HG02970 (cell line): ENCODE data around the gene CDCP2.

Experiments used
- ATAC-seq: cut with Tn5 transposase; IDR thresholded peaks from one replicate; pipeline ENCODE4 v1.9.1; 2021; ENCODE audit warnings: mild to moderate bottlenecking, moderate library complexity, moderate number of reproducible peaks; ENCODE audit not compliant: unreplicated experiment, low FRiP score

CDCP2 gene

GRCh38 chr1:54138994-54139393 is 13.8 kb downstream of the CDCP2 start:
- ATAC-seq: no peak

GRCh38 chr1:54137534-54138061 is 15.2 kb downstream of the CDCP2 start:
- ATAC-seq: no peak

DNA sequence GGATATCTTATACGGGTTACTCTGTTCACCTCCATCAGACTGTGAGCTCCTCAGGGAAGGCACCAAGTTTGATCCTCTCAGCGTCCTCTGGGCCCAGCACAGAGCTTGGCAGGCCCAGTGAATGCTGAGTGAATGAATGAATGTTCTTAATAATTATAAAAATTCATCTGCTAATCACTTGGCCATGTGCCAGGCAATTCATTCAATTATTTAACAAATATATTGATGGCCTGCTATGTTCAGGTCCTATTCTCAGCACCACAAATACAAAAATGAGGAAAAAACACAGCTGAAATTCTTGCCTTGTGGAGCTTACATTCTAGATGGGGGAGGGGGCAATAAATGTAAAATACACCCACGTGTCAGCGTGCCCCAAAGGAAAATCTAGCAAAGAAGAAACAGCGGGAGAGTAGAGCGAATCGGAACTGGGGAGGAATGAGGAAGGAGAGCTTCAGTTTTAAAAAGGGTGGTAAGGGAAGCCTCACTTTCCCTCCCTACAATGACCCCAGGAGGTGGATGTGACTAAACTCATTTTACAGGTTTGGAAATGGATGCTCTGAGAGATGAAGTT is 15.8 kb downstream of the CDCP2 start:
- no peak for ATAC-seq

GRCh38 chr1:54136269-54136896 is 16.4 kb downstream of the CDCP2 start:
- no peak for ATAC-seq

GRCh38 chr1:54135436-54136120 is 17.2 kb downstream of the CDCP2 start:
- no peak for ATAC-seq

- ATAC-seq: no peak
Observed at GRCh38 chr1:54134295-54134694, 18.5 kb downstream of the CDCP2 start.

DNA sequence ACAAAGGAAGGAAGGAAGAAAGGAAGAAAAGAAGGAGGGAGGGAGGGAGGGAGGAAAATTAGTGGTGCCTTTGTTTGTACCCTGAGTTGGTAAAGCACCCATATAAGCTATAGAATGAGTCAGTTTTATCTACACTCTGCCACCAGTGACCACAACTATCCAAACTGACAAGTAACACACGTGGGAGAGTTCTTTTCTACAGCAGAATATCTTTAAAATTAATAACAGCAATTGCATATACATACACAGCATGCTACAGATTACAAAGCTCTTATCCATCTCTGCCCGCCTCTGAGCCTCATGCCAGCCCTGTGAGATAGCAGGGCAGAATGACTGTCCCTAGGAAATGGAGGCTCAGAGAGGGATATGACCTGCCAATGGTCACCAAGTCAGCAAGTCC is 20.3 kb downstream of the CDCP2 start:
- ATAC-seq: no peak

DNA sequence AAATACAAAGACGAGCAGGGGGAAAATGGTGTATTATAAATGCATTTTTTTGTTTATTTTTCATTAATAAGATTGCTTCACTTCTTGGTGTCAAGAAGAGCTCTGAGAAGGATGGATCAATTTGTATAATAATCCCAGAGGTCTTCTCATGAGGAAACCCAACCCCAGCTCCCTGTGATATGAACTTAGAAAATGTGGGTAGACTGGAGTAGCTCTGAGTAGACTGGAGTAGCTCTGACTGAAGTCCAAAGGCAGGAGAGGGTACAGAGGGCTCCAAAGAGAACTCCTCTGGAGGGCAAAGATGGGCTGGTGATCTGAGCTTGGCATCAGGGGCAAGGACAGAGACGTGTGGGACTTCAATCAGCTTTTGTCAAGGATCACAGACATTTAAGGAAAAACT is 21.4 kb downstream of the CDCP2 start:
- ATAC-seq: no peak

GRCh38 chr1:54129858-54130257 is 22.9 kb downstream of the CDCP2 start:
- ATAC-seq: no peak

- no peak for ATAC-seq
Observed at GRCh38 chr1:54127594-54128300, 25.1 kb downstream of the CDCP2 start.

DNA sequence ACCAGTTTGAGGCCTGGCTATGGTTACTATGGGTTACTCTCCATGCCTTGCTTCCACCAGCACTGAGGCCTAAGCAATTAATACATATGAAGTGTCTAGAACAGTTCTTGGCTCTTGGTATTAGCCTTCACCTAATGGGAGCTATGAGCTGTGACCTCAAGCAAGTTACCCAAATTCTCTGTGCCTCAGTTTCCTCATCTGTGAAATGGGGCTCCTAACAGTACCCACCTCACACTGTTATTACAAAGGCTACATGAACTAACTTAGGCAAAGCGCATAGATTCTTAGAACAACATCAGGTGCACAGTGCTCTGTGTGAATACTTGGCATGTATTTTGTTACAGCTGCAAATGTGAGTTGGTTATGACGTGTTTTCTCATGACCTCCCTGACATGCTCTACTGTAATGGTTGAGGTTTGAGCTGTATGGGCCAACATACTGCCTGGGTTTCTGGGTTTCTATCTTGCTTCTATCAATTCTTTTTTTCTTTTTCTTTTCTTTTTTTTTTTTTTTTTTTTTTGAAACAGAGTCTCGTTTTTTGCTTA is 26.5 kb downstream of the CDCP2 start:
- ATAC-seq: no peak

GRCh38 chr1:54125386-54126070 is 27.3 kb downstream of the CDCP2 start:
- no peak for ATAC-seq

DNA sequence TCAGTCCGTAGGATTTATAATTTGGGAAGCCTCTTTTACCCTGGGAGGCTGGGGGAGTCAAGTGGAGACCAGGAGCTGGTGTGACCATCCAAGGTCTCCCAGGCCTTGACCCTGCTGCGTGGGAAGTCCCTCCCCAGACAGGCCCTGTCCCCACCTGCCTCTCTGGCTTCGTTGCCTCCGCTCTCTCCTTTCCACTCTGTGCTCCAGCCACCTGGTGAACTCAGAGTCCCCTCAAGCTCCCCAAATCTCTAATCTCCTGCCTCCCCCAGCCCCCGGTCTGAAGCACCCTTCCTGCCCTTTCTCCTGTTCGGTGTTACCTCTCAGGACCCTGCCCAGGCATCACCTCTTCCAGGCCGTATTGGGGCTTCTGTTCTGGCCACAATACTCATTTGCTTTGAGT is 27.9 kb downstream of the CDCP2 start:
- ATAC-seq: no peak

- ATAC-seq: no peak
Observed at GRCh38 chr1:54124472-54124871, 28.3 kb downstream of the CDCP2 start.

- ATAC-seq: no peak
Observed at GRCh38 chr1:54122992-54123391, 29.8 kb downstream of the CDCP2 start.

- no peak for ATAC-seq
Observed at GRCh38 chr1:54122135-54122751, 30.6 kb downstream of the CDCP2 start.

DNA sequence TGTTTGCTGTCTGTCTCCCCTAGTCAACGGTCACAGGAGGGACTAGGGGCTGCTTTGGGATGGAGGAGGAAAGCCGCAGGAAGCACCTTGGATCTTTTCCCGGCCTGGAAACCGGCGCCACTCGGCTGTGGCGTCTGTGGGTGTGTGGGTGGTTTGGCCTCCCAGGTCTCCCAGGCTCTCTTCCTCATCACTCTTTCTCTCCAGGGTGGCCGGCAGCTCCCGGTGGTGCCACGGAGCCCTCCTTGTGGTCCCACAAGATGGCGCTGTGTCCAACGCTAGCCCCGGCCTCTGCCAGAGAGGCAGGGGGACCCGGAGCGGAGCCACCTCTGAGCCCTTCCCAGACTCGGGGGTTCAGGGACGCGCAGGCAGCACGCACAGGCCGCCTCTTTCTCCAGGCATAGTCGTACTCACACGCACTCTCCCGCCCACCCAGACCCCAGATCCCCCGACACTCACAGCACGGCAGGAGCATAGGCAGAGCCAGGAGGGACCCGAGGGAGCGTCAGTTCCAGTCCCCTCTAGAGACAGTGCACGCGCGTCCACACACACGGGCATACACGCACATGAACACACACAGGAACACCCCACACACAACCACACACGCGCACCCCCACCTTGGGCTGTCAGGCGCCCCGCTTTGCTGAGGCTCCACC is 31.2 kb downstream of the CDCP2 start:
- no peak for ATAC-seq

DNA sequence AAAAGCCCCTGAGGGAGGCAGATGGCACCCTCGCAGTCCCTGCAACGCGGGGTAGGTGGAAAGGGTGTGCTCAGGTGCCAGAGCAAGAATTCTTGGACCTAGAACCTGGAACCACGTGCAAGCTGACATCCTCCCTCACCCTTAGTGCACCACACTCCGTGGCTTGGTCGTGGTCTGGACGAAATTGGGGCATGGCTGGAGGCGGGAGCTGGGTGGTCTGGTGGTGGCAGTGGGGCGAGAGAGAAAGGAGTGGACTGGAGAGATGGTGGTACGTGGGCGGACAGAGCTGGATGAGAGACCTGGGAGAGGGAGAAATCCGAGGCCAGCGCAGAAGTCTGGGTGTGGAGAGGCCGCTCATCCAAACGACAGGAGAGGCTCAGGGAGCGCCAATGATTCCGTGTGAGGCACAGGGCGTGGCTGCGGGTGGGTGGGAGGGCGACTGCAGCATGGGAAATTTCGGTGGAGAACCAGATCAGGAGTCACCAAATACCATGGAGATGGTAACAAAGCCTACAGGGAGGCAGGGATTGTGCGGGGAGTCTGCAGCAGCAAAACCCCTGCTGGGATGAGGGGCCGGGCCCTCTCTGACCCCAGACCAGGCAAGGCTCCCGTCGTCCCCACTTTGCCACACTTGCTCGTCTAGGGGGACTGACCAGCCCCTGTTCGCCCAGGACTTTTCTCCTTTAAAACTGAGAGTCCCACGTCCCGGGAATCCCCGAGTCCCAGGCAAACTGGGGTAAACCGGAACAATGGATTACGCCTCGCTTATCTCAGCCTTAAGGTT is 31.9 kb downstream of the CDCP2 start:
- ATAC-seq: no peak
